OCI-LY1 (cell line): Measurements from ENCODE around the gene ARHGAP24.

Source experiments
- H2AFZ ChIP-seq: fragments of 200-600 bp; sonication (generic), shearing (Covaris generic); 2 replicates; pipeline ENCODE4 v1.6.0; 2014; ENCODE audit warnings: antibody characterized with exemption, mild to moderate bottlenecking, low read length
- H3F3A ChIP-seq: fragments of 200-600 bp; sonication (generic), shearing (Covaris generic); 2 replicates; pipeline ENCODE4 v1.6.0; 2014; ENCODE audit warnings: mild to moderate bottlenecking, antibody characterized with exemption, low read length, moderate library complexity; ENCODE audit not compliant: insufficient read depth
- H3K27ac ChIP-seq: fragments of 200-600 bp; sonication (generic); 2 replicates; pipeline ENCODE4 v1.5.1; 2014; ENCODE audit warnings: low read length, mixed run types, mild to moderate bottlenecking, low read depth; ENCODE audit not compliant: poor library complexity, severe bottlenecking
- H3K27me3 ChIP-seq: fragments of 200-600 bp; sonication (generic); 2 replicates; pipeline ENCODE4 v1.6.0; 2014; ENCODE audit warnings: antibody characterized with exemption, mild to moderate bottlenecking, low read length, moderate library complexity; ENCODE audit not compliant: insufficient read depth
- H3K36me3 ChIP-seq: fragments of 200-600 bp; sonication (generic); 2 replicates; pipeline ENCODE4 v1.6.1; 2014; ENCODE audit warnings: mild to moderate bottlenecking, antibody characterized with exemption, low read length, moderate library complexity, mixed read lengths; ENCODE audit not compliant: insufficient read depth
- H3K4me1 ChIP-seq: fragments of 200-600 bp; sonication (generic); 2 replicates; pipeline ENCODE4 v1.5.1; 2014; ENCODE audit warnings: mild to moderate bottlenecking, low read length, moderate library complexity; ENCODE audit not compliant: insufficient read depth, severe bottlenecking
- H3K4me2 ChIP-seq: fragments of 200-600 bp; sonication (generic), shearing (Covaris generic); 2 replicates; pipeline ENCODE4 v1.6.1; 2014; ENCODE audit warnings: low read length
- H3K4me3 ChIP-seq: fragments of 200-600 bp; sonication (generic); 2 replicates; pipeline ENCODE4 v1.5.1; 2014; ENCODE audit warnings: low read length, low read depth, mild to moderate bottlenecking, mixed read lengths; ENCODE audit not compliant: poor library complexity, severe bottlenecking
- H3K79me2 ChIP-seq: fragments of 200-600 bp; shearing (Covaris generic); 2 replicates; pipeline ENCODE4 v1.6.1; 2016; ENCODE audit warnings: mixed run types, low read length, mixed read lengths; ENCODE audit not compliant: insufficient read depth
- H3K9ac ChIP-seq: fragments of 200-600 bp; sonication (generic), shearing (Covaris generic); 2 replicates; pipeline ENCODE4 v1.6.1; 2014; ENCODE audit warnings: mild to moderate bottlenecking, low read length, mixed read lengths
- H3K9me2 ChIP-seq: fragments of 200-600 bp; sonication (generic), shearing (Covaris generic); 2 replicates; pipeline ENCODE4 v1.6.1; 2014; ENCODE audit warnings: low read depth, mild to moderate bottlenecking, low read length, mixed read lengths
- H3K9me3 ChIP-seq: fragments of 200-600 bp; shearing (Covaris generic); 2 replicates; pipeline ENCODE4 v1.6.1; 2014; ENCODE audit warnings: low read length, mixed read lengths
- H4K20me1 ChIP-seq: fragments of 200-600 bp; sonication (generic), shearing (Covaris generic); 2 replicates; pipeline ENCODE4 v1.6.0; 2016; ENCODE audit warnings: mild to moderate bottlenecking, low read length; ENCODE audit not compliant: insufficient read depth
- CTCF ChIP-seq: fragments of 200-600 bp; sonication (generic), shearing (Covaris generic); IDR thresholded peaks from 2 replicates; pipeline ENCODE4 v1.5.1; 2017; ENCODE audit warnings: mild to moderate bottlenecking, antibody characterized with exemption, low read length, moderate library complexity, mixed read lengths
- EZH2 ChIP-seq: fragments of 200-600 bp; sonication (generic), shearing (Covaris generic); IDR thresholded peaks from 2 replicates; pipeline ENCODE4 v1.8.0; 2017; ENCODE audit warnings: borderline replicate concordance, mixed run types, mild to moderate bottlenecking, antibody characterized with exemption, low read length, moderate library complexity, mixed read lengths

ARHGAP24 gene

GRCh38 chr4:85767649-85768048 is 292.7 kb downstream of the ARHGAP24 start:
- peaks cover 30% of the 10 kb centered on the region; the same call in 1 of the 2 replicates for H3K36me3 ChIP-seq
- H3K9me3 ChIP-seq: no peaks in the 10 kb centered on the region
- no peak overlapping the region for H3K4me2 ChIP-seq
- H3K27ac ChIP-seq: no peak overlapping the region
- no peaks in the 10 kb centered on the region for H3K4me1 ChIP-seq
- H3F3A ChIP-seq: no peaks in the 10 kb centered on the region
- H3K79me2 ChIP-seq: peaks cover 7% of the 10 kb centered on the region; the same call in 1 of the 2 replicates
- H2AFZ ChIP-seq: no peak overlapping the region
- no peak for TF ChIP-seq CTCF
- no peak for TF ChIP-seq EZH2
- no peak overlapping the region for H3K9ac ChIP-seq
- H3K4me3 ChIP-seq: no peak overlapping the region
- H3K27me3 ChIP-seq: no peaks in the 10 kb centered on the region
- H3K9me2 ChIP-seq: no peaks in the 10 kb centered on the region
- H4K20me1 ChIP-seq: no peaks in the 10 kb centered on the region

GRCh38 chr4:85769009-85769408 is 294.1 kb downstream of the ARHGAP24 start:
- Histone ChIP-seq H4K20me1 (no peaks in the 10 kb centered on the region), H3K4me2 (no peak overlapping the region), H3K9ac (no peak overlapping the region), H3K4me1 (peaks cover 8% of the 10 kb centered on the region), H3K27ac (no peak overlapping the region), H3K9me3 (no peaks in the 10 kb centered on the region), H2AFZ (no peak overlapping the region), H3K36me3 (peaks cover 21% of the 10 kb centered on the region; the same call in 1 of the 2 replicates), H3K79me2 (peaks cover 7% of the 10 kb centered on the region; the same call in 1 of the 2 replicates), H3K4me3 (no peak overlapping the region), H3K9me2 (no peaks in the 10 kb centered on the region), H3F3A (no peaks in the 10 kb centered on the region), H3K27me3 (no peaks in the 10 kb centered on the region)
- TF ChIP-seq EZH2 (no peak), CTCF (no peak)

- Histone ChIP-seq H3K79me2 (peaks cover 10% of the 10 kb centered on the region), H3K4me3 (no peak overlapping the region), H2AFZ (no peak overlapping the region), H3K9ac (no peak overlapping the region), H3K27ac (no peak overlapping the region), H3K4me1 (peaks cover 34% of the 10 kb centered on the region), H3F3A (no peaks in the 10 kb centered on the region), H3K36me3 (peaks cover 10% of the 10 kb centered on the region; the same call in 1 of the 2 replicates), H4K20me1 (no peaks in the 10 kb centered on the region), H3K9me2 (no peaks in the 10 kb centered on the region), H3K9me3 (no peaks in the 10 kb centered on the region), H3K27me3 (no peaks in the 10 kb centered on the region), H3K4me2 (no peak overlapping the region)
- no peak for TF ChIP-seq EZH2
- TF ChIP-seq CTCF: no peak
These were observed 297.5 kb downstream of the ARHGAP24 start for GRCh38 chr4:85772470-85772869.
